Measurements from ENCODE around the gene RAMACL. TPM values are rescaled to one million over a fixed set of nuclear protein-coding genes. Genes with fewer than 3 reads are reported as not detected.

The RAMACL gene
- total and polyA plus RNA-seq, 12 donors = 0.20 to 2.4 (median 0.63) TPM

- intact Hi-C loops (cut with DNase I) = no loop called here
- Histone ChIP-seq H3K27me3 (no peaks in the 10 kb centered on the region), H3K4me3 (no peak overlapping the region), H3K36me3 (peaks cover 0 to 6% (median 0%) of the 10 kb centered on the region in 9 donors), H3K9me3 (peaks cover 0 to 11% (median 0%) of the 10 kb centered on the region in 11 donors), H3K4me1 (peaks cover 0 to 31% (median 12%) of the 10 kb centered on the region in 9 donors), H3K27ac (no peak overlapping the region)
- no peak for DNase-seq
- ATAC-seq = no peak
- no peak for TF ChIP-seq CTCF (IDR thresholded peaks at IDR 0.05)
- WGBS, 2 donors = 94% methylated on average over 11 of the region's 11 CpGs
Observed at GRCh38 chr6:166581091-166581511, 5.4 kb downstream of the RAMACL start.

GRCh38 chr6:166580076-166581050 lies 6.1 kb downstream of the RAMACL start:
- 92 to 93% methylated on average over 17 of the region's 17 CpGs for WGBS, 2 donors
- peaks cover 0 to 6% (median 0%) of the 10 kb centered on the region in 9 donors for H3K36me3 ChIP-seq
- DNase-seq (no peak), ATAC-seq (no peak)
- peaks cover 0 to 35% (median 18%) of the 10 kb centered on the region in 9 donors for H3K4me1 ChIP-seq
- H3K27ac ChIP-seq = no peak overlapping the region
- intact Hi-C loops (cut with DNase I) = no loop called here
- TF ChIP-seq CTCF (IDR thresholded peaks at IDR 0.05) = no peak
- no peak overlapping the region for H3K4me3 ChIP-seq
- H3K9me3 ChIP-seq = peaks cover 0 to 11% (median 0%) of the 10 kb centered on the region in 11 donors
- no peaks in the 10 kb centered on the region for H3K27me3 ChIP-seq

- TF ChIP-seq CTCF (IDR thresholded peaks at IDR 0.05) = no peak
- 54 to 56% methylated on average over 9 of the region's 9 CpGs for WGBS, 2 donors
- DNase-seq = no peak
- H3K27me3 ChIP-seq = no peaks in the 10 kb centered on the region
- no peak overlapping the region for H3K27ac ChIP-seq
- no peak overlapping the region for H3K4me3 ChIP-seq
- H3K4me1 ChIP-seq = peaks cover 0 to 33% (median 27%) of the 10 kb centered on the region in 9 donors
- peaks cover 0 to 6% (median 0%) of the 10 kb centered on the region in 9 donors for H3K36me3 ChIP-seq
- no peak for ATAC-seq
- intact Hi-C loops (cut with DNase I) = loop anchor here in 3 of 10 donors (5.0 to 10.0 kb wide), 2 partner anchors 33 to 115 kb away; no protein-coding TSS in a partner anchor
- H3K9me3 ChIP-seq = peaks cover 0 to 11% (median 0%) of the 10 kb centered on the region in 11 donors
Observed at GRCh38 chr6:166579237-166579850, 7.1 kb downstream of the RAMACL start.

- H3K27ac ChIP-seq = no peak overlapping the region
- H3K4me1 ChIP-seq = peaks cover 0 to 31% (median 23%) of the 10 kb centered on the region in 9 donors
- intact Hi-C loops (cut with DNase I) = loop anchor here in 3 of 10 donors (5.0 to 10.0 kb wide), 2 partner anchors 34 to 116 kb away; no protein-coding TSS in a partner anchor
- no peak for DNase-seq
- peaks cover 0 to 11% (median 0%) of the 10 kb centered on the region in 11 donors for H3K9me3 ChIP-seq
- TF ChIP-seq CTCF (IDR thresholded peaks at IDR 0.05) = no peak
- H3K27me3 ChIP-seq = no peaks in the 10 kb centered on the region
- H3K36me3 ChIP-seq = peaks cover 0 to 6% (median 0%) of the 10 kb centered on the region in 9 donors
- WGBS, 2 donors = 92% methylated on average over 15 of the region's 15 CpGs
- H3K4me3 ChIP-seq = no peak overlapping the region
- no peak for ATAC-seq
Observed at GRCh38 chr6:166578536-166579236, 7.8 kb downstream of the RAMACL start.

All from heart right ventricle (tissue), 16 donors.